Stimulated activated CD4-positive, alpha-beta T cell treated with anti-CD3 and anti-CD28 coated beads, Interleukin-12 subunit alpha, Interleukin-12 subunit beta, amount 100 ng/mL, for 24 hours (primary cell): ENCODE measurements around the gene GPR84.

ENCODE experiments used
- DNase-seq, 2 experiments: peaks; one replicate each; pipeline ENCODE4 v3.0.0-alpha.2; 2020; ENCODE audit warnings: low read depth in 2 of 2

The GPR84 gene

DNA sequence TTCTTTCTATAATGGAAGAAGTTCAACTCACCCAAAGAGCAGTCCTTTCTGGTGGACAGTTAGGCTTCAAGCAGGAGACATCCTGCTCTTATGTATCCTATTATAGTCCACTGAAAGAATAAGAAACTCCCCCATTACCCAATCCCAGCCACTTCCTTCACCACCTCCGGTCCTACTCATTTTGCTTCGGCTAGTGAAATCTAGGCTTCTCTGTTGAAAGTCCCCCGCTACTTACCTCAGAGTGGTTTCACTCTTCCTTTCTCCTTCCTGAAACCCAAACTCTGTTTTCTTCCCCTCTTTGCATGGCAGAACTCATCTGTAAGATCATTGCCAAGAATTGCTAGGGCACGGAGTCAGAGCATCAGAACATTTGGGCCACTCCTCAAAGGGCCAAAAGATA is at the start of gene GPR84:
GPR84 (minus strand) TSS at position 74 of the 400 bp plus-strand sequence. CDS start 635 bp downstream, outside the sequence.
- no peak for DNase-seq

DNA sequence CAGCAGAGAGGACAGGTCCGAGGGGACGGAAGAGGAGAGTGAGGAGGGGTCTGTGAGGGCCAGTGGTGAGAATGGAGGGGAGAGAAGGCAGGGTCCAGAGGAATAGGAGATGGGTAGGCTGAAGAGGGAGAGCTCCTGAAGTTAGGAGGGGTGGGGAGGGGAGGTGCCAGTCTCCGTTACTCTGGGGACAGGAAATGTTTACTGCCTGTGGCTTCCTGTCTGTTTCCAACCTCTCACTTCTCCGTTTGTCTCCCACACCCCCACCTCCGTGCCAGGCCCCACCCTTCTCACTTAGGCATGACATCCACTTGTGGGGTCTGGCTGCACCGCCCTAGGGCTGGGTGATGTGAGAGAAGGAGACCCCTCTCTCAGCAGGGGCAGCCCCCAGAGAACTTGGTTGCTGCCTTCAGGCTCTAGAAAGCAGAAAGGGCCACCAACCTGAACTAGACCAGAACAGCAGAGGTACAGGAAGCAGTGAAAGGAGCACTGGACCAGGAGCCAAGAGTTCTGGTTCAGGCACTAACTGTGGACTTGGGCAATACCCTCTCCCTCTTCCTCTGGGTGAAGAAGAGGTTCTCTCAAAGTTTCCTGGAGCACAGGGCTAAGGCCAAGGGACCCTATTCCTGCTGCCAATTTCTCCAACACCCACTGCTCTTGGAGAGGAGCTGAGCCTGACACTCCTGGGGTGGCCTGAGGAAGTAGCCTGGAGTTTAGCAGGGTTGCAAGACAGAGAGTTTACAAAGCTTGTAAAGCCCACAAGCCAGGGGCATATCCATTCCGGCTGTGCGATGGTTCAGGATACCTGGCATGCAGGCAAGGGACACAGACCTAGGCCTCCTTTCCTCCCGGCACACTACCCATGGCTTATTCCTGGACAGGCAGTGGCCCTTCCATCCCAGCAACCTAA is 49.3 kb upstream of the GPR84 start:
- DNase-seq: peak; percentile 40 to 51

DNA sequence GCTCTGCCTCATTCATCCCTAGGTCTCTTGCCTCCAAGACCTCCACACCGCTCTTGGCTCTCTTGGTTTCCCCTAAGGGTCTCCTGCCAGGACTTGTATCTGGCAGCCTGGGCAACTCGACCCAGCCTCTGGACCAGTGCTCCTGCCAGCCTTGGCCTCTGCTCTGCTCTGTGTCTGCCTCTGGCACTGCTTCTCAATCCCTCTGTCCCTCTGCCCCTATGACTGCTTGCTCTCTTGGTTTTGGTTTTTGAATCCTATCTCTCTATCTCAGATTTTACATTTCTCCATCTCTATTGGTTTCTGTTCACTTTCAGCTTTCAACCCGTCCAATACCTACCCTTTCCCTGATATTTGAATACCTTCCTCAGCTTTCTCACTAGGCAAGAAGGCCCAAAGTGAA is 48.5 kb upstream of the GPR84 start:
- DNase-seq: no peak

DNA sequence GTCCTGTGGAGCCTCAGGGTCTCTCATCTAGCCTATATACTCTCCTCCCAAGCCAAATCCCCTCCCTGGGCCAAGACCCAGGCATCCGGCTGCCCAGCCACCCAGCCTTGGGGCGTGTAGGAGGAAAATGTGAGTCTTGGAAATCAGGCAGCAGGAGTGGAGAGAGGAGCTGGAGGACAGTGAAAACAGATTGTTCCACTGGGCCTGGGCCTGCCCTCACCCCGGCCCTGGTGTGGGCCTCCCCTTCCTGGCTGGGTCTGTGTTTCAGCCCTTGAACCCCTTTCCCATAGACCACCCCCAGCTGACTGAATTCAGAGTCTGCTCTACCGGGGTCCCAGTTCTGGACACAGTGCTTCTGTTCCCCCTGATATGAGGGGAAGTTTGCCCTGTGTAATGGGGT is 48.1 kb upstream of the GPR84 start:
- no peak for DNase-seq

DNA sequence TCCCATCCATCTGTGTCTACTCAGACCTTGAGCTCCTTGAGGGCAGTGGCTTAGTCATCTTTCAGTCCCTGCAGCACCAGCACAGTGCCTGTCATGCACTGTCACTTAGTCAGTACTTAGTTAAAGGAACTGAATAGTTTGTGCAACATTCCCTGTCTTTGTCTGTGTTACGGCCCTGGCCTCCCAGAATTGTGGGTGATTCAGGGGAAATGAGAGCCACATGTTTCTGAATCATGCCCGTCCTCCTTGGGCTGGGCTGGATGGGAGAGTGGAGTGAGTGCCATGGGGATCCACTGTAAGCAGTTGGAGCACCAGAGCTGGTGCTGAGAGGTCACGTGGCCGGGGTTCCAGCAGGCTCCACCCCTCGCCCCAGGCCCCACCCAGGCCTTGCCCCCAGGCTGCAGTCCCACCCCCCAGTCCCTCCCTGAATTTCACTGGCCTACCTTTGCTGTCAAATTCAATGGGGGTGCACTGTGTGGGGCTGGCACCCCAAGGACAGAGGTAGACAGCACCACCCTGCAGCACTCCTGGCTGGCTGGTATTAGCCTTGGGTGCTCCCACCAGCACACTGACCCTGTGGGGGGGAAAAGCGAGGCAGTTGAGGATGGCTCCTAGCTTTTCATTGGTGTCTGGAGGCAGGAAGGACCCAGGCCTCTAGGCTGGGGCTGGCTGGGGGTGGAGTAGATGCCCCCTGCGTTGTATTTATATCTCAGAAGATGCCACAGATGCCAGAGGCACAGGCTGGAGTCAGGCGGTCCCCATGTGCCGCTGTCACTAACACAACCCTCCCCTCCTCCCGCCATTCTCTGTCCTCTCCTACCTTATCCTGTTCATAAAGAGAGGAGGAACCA is 47.3 kb upstream of the GPR84 start:
- DNase-seq: peak; percentile 30 to 52

DNA sequence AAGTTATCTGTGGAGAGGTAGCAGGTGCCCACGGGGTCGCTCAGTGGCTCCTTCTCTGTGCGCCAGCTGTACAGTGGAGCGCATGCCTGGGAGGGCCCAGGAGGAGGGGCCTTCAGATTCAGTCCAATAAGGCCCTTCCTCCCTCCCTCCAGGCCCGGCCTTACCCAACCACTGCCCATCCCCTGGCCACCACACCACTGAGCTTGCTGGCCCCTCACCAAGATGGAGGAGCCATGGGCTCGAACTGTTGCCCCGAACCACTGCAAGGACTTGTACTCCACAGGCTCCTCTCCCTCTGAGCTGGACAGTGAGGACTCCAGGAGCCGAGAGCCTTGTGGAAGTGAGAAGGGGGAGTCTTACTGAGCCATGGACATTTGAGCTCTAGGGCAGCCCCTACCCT is 45.0 kb upstream of the GPR84 start:
- no peak for DNase-seq

DNA sequence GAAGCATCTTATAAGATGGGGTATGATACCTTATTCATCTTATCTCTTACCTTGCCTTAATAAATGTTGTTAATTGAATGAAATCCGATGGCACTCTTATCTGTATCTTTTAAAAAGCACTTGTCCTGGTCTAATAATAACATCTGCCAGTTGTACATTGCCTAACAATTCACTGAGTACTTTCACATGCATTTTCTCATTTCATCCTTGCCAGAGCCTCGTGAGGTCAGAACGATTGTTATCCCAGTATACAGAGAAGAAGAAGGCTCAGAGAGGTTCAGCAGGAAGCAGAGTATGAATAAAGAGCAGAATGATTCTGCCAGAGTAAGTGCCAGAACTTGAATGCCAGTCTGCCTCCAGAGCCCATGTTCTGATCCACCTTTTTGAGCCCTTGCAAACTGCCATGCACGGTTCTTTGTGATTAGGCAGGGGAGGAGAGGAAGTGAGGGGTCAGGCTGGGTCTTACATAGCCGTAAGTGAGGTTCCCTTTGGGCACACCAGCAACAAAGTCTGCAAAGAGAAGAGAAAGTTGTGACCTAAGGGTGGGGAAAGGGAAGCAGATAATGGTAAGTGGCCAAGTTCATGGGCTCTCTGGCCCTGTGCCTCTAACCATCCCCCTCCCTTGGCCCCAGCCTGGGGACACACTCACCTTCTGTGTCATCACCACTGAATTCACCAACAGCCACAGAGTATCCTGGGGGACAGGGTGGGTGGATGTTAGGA is 43.1 kb upstream of the GPR84 start:
- no peak for DNase-seq

DNA sequence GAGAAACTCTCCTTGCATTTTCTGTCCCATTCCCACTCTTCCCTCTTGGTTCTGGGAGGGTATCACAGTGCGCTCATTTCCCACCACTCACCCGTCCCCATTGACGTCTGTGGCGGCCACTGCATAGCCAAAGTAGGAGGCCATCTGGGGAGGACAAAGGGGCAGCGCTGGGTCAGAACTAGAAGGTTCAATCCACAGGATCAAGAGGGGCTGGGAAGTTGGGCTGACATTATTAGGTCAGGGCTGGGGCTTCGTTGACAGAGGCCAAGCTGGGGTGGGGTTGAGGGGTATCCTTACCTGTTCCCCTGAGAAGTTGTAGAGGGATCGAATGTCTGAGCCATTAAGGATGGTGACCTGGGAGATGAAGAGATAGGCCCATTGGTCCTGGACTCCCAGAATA is 41.3 kb upstream of the GPR84 start:
- no peak for DNase-seq

DNA sequence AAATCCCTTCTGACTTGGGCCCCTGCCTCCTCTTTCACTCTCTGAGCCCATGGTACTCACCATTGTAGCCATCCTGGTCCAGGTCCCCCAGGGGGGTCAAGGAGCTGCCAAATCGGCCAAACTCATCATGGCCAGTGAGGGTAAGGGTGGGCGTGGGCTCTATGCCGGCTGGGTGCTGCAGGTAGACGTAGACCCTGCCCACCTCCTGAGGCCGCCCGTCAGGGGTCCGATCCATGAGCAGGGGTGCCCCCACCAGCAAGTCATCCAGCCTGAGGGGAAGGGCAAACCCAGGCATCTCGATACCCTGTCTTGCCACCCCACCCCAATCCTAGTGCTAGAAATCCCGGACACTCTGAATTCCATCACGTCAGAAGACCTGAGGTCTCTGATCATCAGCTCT is 40.8 kb upstream of the GPR84 start:
- no peak for DNase-seq

DNA sequence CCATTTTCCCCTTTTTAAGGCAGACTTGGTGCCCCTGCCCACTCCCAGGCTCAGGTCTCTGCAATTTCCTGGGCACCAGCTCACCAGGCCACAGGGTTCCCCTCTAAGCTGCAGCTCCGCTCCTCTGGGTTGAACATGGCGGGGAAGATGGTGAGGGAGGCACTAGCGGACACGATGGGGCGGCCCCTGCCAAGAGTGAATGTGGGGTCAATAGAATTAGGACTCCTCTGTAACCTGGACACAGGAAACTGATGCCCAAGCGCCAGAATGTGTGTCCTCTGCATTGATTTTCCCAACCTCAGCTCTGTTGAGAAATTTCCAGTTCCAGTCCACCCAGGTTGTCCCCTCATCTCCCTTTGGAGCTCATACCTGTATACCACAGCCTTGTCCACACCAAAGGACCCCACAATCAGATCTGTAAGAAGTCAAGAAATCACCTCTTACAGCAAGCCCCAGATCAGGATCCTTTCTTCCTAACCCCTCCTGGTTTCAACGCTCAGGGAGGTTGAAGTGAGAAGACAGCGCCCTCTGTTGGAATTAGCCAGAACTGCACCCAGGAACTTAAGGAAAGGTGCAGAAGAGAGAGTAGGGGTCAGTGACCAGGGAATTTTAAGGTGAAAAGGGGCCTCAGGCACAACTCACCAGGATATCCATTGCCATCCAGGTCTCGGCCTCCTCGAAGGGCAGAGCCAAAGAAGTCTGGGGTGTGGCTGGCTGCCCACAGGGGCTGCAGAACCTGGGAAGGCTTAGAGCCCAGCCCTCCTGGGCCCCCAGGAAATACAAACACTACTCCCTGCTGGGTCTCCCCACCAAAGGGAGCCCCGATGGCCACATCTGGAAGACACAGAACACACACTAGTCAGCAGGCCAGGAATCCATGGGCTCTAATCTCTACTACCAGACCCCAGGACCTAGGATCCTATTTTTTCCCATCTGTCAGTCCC is 40.0 kb upstream of the GPR84 start:
- DNase-seq: peak in 1 of 2 experiments; percentile 69

DNA sequence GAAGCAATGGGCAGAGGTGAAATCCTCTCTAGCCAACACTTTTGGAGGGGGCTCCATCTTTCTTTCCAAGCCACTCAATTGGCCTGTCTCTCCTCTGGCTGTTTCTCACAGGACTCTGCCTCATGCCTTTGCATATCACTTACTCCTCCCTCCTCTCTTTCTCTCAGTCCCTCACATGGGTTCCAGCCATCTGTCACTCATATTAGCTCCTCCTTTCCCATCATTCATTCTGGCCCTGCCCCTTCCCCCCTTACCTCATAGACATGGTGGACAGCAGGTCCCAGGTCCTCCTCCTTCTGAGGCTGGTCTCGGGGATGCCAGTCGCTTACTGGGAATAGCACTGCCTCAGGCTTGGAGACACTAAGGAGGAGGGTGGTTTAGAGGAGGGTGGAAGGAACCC is 36.8 kb upstream of the GPR84 start:
- no peak for DNase-seq

DNA sequence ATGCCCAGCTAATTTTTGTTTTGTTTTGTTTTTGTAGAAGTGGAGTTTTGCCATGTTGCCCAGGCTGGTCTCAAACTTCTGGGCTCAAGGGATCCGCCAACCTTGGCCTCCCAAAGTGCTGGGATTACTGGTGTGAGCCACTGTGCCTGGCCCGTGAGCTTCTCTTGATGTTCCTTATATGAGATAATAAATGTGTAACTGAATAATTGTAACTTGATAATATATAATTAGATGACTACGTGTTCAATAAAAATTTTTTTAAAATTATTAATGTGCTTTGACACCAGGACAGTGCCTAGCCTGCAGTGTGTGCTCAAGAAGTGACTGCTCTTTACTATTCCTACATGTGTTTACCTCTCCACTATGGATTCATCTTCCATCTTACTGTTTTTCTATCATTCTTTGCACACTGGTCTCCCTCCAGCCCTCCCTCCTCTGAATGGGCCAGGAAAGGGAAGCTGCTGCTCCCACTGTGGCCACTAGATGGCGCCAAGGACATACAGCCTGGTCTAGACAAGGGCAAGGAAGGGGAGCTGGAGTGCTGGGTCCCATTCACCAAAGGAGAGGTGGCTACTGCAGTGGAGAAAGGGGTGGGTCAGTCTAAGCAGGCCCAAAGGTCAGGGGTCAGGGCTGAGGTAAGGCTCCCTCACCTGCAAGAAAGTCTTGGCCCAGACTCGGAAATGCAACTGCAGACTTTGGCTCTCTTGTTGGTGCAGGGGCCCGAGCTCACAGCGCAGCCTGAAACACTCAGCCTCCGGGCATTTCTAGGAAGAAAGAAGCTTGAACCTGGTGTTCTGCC is 34.9 kb upstream of the GPR84 start:
- DNase-seq: peak; percentile 76 to 85

DNA sequence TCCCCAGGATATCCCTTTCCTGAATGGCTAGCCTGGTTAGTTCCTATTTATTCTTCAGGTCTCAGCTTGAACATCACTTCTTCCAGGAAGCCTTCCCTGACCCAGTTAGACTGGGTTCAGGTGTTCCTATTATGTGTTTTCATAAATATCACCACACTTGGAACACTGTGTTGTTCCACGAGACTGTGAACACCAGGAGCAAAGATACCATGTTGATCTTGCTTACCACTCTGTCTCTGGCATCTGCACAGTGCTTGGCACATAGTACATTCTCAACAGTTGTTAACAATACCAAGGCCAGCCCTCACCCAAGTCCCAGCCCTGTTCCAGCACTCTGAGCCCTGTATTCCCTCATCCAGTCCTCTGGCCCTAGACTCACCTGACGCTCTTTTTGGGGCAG is 33.9 kb upstream of the GPR84 start:
- DNase-seq: no peak

DNA sequence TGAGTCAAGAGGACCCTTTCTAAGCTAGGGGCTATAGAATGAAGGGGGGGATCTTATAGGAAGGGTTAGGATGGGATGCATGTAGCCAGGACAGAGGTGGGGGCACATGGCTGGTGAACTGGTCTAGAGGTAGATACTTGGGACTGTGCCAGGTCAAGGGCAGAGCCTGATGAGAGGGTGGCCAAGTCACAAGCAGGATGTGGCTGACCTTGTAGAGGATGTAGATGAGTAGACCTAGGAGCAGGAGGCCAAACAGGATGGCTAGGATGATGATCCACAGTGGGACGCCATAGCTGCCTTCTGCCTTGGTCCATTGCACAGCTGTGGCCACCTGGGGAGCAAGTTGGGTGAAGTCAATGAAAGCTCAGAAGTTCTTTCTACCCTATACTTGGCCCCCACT is 32.9 kb upstream of the GPR84 start:
- DNase-seq: no peak

DNA sequence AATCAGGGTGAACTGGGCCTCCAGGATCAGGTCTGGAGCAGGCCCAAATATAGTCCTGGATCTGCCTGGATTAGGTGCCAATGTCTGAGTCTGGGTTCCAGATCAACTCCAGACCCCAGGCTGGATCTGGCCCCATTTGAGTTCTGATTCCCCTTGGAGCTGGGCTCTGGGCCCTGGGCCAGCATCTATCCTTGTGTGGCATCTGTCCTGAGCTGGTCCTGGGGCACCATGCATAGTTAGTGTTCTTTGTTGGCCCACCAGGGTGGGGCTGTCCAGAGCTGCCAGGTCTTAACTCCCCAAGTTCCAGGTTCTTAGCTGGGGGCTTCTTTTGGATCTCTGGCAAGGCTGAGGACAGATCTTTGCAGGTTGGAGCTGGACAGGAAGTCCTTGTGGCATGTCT is 31.3 kb upstream of the GPR84 start:
- no peak for DNase-seq

DNA sequence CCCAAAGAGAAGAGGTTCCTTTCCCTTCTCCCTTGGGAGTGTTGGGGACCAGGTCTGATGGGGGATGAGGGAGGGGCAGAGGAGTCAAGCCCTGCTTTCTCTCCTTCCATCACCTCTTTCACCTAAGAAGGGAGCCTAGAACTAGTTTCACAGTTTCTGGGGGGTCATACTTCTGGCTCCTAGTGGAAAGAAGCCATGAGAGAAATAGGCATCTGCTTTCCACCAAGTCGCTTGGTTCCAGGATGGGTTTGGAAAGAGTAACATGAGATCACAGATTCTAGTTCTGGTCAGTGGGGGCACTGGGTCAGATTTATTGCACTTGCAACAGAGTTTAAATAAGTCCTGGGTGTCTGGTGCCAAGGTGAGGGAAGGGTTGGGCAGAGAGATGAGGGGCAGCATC is 30.7 kb upstream of the GPR84 start:
- no peak for DNase-seq

DNA sequence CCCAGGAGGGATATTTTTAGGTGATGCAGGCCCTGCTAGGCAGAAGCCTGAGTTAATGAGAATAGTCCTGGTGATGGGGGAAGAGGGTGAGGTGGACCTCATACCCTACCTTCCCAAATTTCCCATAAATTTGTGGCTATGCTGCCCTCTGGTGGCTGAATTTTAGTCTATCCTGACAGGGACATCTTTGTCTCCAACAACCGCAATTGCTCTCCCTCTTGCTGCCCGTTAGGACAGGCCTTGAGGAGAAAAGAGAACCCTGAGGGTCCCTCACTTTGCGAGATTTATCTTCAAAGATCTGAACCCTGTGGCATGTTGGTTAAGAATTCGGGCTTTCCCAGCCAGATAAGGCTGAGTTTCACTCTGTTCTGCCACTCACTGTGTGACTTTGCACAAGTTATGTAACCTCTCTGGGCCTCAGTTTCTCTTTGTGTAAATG is 30.0 kb upstream of the GPR84 start:
- no peak for DNase-seq

DNA sequence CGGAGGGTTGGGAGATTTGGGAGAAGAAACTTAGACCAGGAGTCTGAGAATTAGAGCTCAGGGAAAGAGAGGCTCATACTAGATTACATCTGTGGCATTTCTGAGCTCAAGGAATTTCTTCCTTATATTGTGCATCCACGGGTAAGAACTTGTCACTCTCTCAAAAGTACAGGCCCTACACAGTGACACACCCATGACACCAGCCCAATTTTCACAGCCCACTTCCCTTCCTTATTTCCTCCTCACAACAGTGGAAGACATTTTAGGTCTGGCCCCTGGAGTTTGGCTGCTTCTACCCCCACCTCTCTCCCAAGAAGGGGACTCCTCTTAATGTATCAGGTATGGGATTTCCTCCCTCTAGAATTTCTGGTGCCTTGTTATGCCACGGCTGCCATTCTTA is 29.5 kb upstream of the GPR84 start:
- no peak for DNase-seq

DNA sequence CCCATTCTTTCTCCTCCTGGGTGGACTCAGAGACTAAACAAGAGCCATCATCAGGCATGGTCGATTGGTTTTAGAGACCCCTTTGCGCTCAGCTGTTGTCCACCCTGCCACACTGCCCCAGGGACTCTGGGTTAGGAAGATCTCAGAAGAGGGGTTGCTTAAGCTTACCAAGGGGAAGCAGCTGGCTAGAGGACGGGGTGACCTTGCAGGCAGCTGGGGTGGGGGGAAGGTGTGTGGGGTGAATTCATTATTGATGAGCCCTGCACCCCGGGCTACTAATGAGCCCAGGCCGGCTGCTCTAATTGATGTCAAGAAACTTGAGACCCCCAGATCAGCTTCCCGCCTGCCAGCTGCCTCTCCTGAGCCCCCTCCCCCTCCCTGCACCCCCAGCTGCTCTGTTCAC is 28.9 kb upstream of the GPR84 start:
- no peak for DNase-seq
